Measurements from ENCODE around the gene RBMS1. TPM values are rescaled to one million over a fixed set of nuclear protein-coding genes. Genes with fewer than 3 reads are reported as not detected.
"Not testable (repeated sequence)": the region's sequence is repeated elsewhere in the genome, so short reads cannot be mapped to it uniquely, and the experiment has no call there.

RBMS1 gene
- total RNA-seq, 1 experiment from 2014 or later: 91.9 TPM

- POLR2A ChIA-PET: no interaction called here
- Histone ChIP-seq H3K9me3 (no peaks in the 10 kb centered on the region), H3K4me1 (no peaks in the 10 kb centered on the region), H3K27me3 (replicated peaks; ENCODE audit: control insufficient read depth, insufficient read depth, low read length) (no peaks in the 10 kb centered on the region), H3K36me3 (ENCODE audit: control insufficient read depth, insufficient read depth, low read length) (no peaks in the 10 kb centered on the region), H3K4me3 (ENCODE audit: low read depth, low read length) (no peak overlapping the region)
- no peak overlapping the region for H3K27ac Mint-ChIP-seq (ENCODE audit: unreplicated experiment)
- no peak overlapping the region for H3K4me3 Mint-ChIP-seq (ENCODE audit: unreplicated experiment)
- CTCF ChIA-PET: no interaction called here
- no peak for TF ChIP-seq CTCF (IDR thresholded peaks at IDR 0.05; ENCODE audit: insufficient read depth in 1 of 2, low read depth in 1 of 2, low read length in 1 of 2, severe bottlenecking in 1 of 2, unreplicated experiment in 1 of 2)
- H3K27me3 Mint-ChIP-seq (ENCODE audit: insufficient read depth, unreplicated experiment): no peaks in the 10 kb centered on the region
- DNase-seq: no peak
- intact Hi-C loops (cut with micrococcal nuclease; ENCODE audit: unreplicated experiment): no loop called here
- no peaks in the 10 kb centered on the region for H3K4me1 Mint-ChIP-seq (ENCODE audit: low read depth, unreplicated experiment)
- BruUV-seq (replicated peaks): no TSS peak
- no peaks in the 10 kb centered on the region for H3K9me3 Mint-ChIP-seq (ENCODE audit: unreplicated experiment)
- H3K36me3 Mint-ChIP-seq (ENCODE audit: insufficient read depth, unreplicated experiment): peaks cover 6% of the 10 kb centered on the region
Measured at GRCh38 chr2:160450486-160450885, 43.1 kb downstream of the RBMS1 start.

DNA sequence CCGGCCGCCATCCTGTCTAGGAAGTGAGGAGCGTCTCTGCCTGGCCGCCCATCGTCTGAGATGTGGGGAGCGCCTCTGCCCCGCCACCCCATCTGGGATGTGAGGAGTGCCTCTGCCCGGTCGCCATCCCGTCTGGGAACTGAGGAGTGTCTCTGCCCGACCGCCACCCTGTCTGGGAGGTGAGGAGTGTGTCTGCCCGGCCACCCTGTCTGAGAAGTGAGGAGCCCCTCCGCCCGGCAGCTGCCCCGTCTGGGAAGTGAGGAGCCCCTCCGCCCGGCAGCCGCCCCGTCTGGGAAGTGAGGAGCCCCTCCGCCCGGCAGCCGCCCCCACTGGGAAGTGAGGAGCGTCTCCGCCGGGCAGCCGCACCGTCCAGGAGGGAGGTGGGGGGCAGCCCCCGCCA is 44.8 kb downstream of the RBMS1 start:
- H3K4me3 ChIP-seq (ENCODE audit: low read depth, low read length); H3K9me3 ChIP-seq; DNase-seq; H3K27ac Mint-ChIP-seq (ENCODE audit: unreplicated experiment); H3K27me3 Mint-ChIP-seq (ENCODE audit: insufficient read depth, unreplicated experiment); H3K9me3 Mint-ChIP-seq (ENCODE audit: unreplicated experiment); H3K36me3 Mint-ChIP-seq (ENCODE audit: insufficient read depth, unreplicated experiment); H3K27me3 ChIP-seq (replicated peaks; ENCODE audit: control insufficient read depth, insufficient read depth, low read length); intact Hi-C loops (cut with micrococcal nuclease; ENCODE audit: unreplicated experiment); H3K4me1 Mint-ChIP-seq (ENCODE audit: low read depth, unreplicated experiment); H3K4me1 ChIP-seq; H3K4me3 Mint-ChIP-seq (ENCODE audit: unreplicated experiment); POLR2A ChIA-PET; BruUV-seq (replicated peaks); CTCF ChIA-PET; H3K36me3 ChIP-seq (ENCODE audit: control insufficient read depth, insufficient read depth, low read length): not testable (repeated sequence)

- Histone ChIP-seq H3K27me3 (replicated peaks; ENCODE audit: control insufficient read depth, insufficient read depth, low read length) (no peaks in the 10 kb centered on the region), H3K9me3 (peaks cover 6% of the 10 kb centered on the region; the same call in 1 of the 2 replicates), H3K36me3 (ENCODE audit: control insufficient read depth, insufficient read depth, low read length) (no peaks in the 10 kb centered on the region), H3K4me1 (no peaks in the 10 kb centered on the region), H3K4me3 (ENCODE audit: low read depth, low read length) (no peak overlapping the region)
- H3K4me3 Mint-ChIP-seq (ENCODE audit: unreplicated experiment): no peak overlapping the region
- no peaks in the 10 kb centered on the region for H3K9me3 Mint-ChIP-seq (ENCODE audit: unreplicated experiment)
- ChIA-PET POLR2A (no interaction called here), CTCF (no interaction called here)
- H3K4me1 Mint-ChIP-seq (ENCODE audit: low read depth, unreplicated experiment): no peaks in the 10 kb centered on the region
- no TSS peak for BruUV-seq (replicated peaks)
- intact Hi-C loops (cut with micrococcal nuclease; ENCODE audit: unreplicated experiment): no loop called here
- peaks cover 6% of the 10 kb centered on the region for H3K36me3 Mint-ChIP-seq (ENCODE audit: insufficient read depth, unreplicated experiment)
- no peaks in the 10 kb centered on the region for H3K27me3 Mint-ChIP-seq (ENCODE audit: insufficient read depth, unreplicated experiment)
- H3K27ac Mint-ChIP-seq (ENCODE audit: unreplicated experiment): no peak overlapping the region
- no peak for TF ChIP-seq CTCF (IDR thresholded peaks at IDR 0.05; ENCODE audit: insufficient read depth in 1 of 2, low read depth in 1 of 2, low read length in 1 of 2, severe bottlenecking in 1 of 2, unreplicated experiment in 1 of 2)
- DNase-seq: no peak
Measured at GRCh38 chr2:160445673-160446072, 47.9 kb downstream of the RBMS1 start.

- Mint-ChIP-seq H3K4me3 (ENCODE audit: unreplicated experiment) (no peak overlapping the region), H3K4me1 (ENCODE audit: low read depth, unreplicated experiment) (no peaks in the 10 kb centered on the region), H3K27me3 (ENCODE audit: insufficient read depth, unreplicated experiment) (no peaks in the 10 kb centered on the region), H3K27ac (ENCODE audit: unreplicated experiment) (no peak overlapping the region), H3K36me3 (ENCODE audit: insufficient read depth, unreplicated experiment) (peaks cover 8% of the 10 kb centered on the region), H3K9me3 (ENCODE audit: unreplicated experiment) (no peaks in the 10 kb centered on the region)
- Histone ChIP-seq H3K9me3 (peaks cover 6% of the 10 kb centered on the region; the same call in 1 of the 2 replicates), H3K27me3 (replicated peaks; ENCODE audit: control insufficient read depth, insufficient read depth, low read length) (no peaks in the 10 kb centered on the region), H3K4me1 (no peaks in the 10 kb centered on the region), H3K4me3 (ENCODE audit: low read depth, low read length) (no peak overlapping the region), H3K36me3 (ENCODE audit: control insufficient read depth, insufficient read depth, low read length) (no peaks in the 10 kb centered on the region)
- no TSS peak for BruUV-seq (replicated peaks)
- ChIA-PET POLR2A (no interaction called here), CTCF (no interaction called here)
- no peak for TF ChIP-seq CTCF (IDR thresholded peaks at IDR 0.05; ENCODE audit: insufficient read depth in 1 of 2, low read depth in 1 of 2, low read length in 1 of 2, severe bottlenecking in 1 of 2, unreplicated experiment in 1 of 2)
- no peak for DNase-seq
- intact Hi-C loops (cut with micrococcal nuclease; ENCODE audit: unreplicated experiment): no loop called here
Measured at GRCh38 chr2:160442603-160443002, 51.0 kb downstream of the RBMS1 start.
